T-cell (primary cell): ENCODE measurements around the gene DPEP2. TPM values are rescaled to one million over a fixed set of nuclear protein-coding genes. Genes with fewer than 3 reads are reported as not detected.

Experiments
- ATAC-seq, 4 experiments: fragments of 200-7000 bp in 3 of 4; fragments of 150-1000 bp in 1 of 4; cut with Tn5 transposase; replicated peaks in 1 of 4; 1 replicate in 3 of 4; 2 replicates in 1 of 4; pipeline ENCODE4 v1.10.0; 2021; ENCODE audit warnings: moderate library complexity in 3 of 4, mild to moderate bottlenecking in 2 of 4, moderate number of reproducible peaks in 1 of 4
- CTCF ChIA-PET, 2 donors: fragments of 300-600 bp; sonication (Branson Sonifier 250); formaldehyde crosslinking; loops; one replicate each; lab custom pipeline; 2022; ENCODE audit warnings: antibody characterized with exemption in 2 of 2; lab: Charles Lee
- POLR2A ChIA-PET, 2 donors: fragments of 300-600 bp; sonication (Branson Sonifier 250); formaldehyde crosslinking; loops; one replicate each; lab custom pipeline; 2022; ENCODE audit warnings: antibody characterized with exemption in 2 of 2; lab: Charles Lee
- DNase-seq, 35 experiments: peaks; one replicate each; pipeline versions ENCODE4 v3.0.0 to v3.0.0-alpha.2; 2013 to 2023
- H3K27ac ChIP-seq: one replicate; pipeline ENCODE4 v1.5.1; 2013; ENCODE audit warnings: low read length
- H3K27me3 ChIP-seq, 2 experiments: replicated peaks in 1 of 2; 1 replicate in 1 of 2; 2 replicates in 1 of 2; pipeline versions ENCODE4 v1.6.1 to v1.7.0; 2013; ENCODE audit warnings: low read length in 1 of 2, mixed read lengths in 1 of 2; ENCODE audit not compliant: control insufficient read depth in 2 of 2, insufficient read depth in 2 of 2; ENCODE audit errors: extremely low read depth in 1 of 2
- H3K36me3 ChIP-seq, 2 donors: 1 replicate in 1 of 2; 2 replicates in 1 of 2; pipeline versions ENCODE4 v1.6.1 to v1.7.0; 2013; ENCODE audit warnings: low read length in 1 of 2; ENCODE audit not compliant: control insufficient read depth in 2 of 2, insufficient read depth in 1 of 2; ENCODE audit errors: extremely low read depth in 1 of 2
- H3K4me1 ChIP-seq, 2 experiments: 1 replicate in 1 of 2; 2 replicates in 1 of 2; pipeline versions ENCODE4 v1.6.1 to v1.7.0; 2013; ENCODE audit warnings: low read length in 2 of 2, mixed read lengths in 1 of 2; ENCODE audit not compliant: insufficient read depth in 2 of 2, control insufficient read depth in 1 of 2; ENCODE audit errors: extremely low read depth in 1 of 2
- H3K4me3 ChIP-seq, 2 donors: 1 replicate in 1 of 2; 2 replicates in 1 of 2; pipeline versions ENCODE4 v1.5.1 to v1.7.0; 2013; ENCODE audit warnings: mild to moderate bottlenecking in 2 of 2, low read length in 1 of 2, moderate library complexity in 1 of 2; ENCODE audit not compliant: control insufficient read depth in 1 of 2; ENCODE audit errors: extremely low read depth in 1 of 2
- H3K9me3 ChIP-seq: 2 replicates; pipeline ENCODE4 v1.7.0; 2013
- H3K27ac Mint-ChIP-seq, 2 donors: one replicate each; pipeline ENCODE4 v1.8.0; 2020 to 2021; ENCODE audit warnings: mild to moderate bottlenecking in 2 of 2, mixed read lengths in 2 of 2
- H3K27me3 Mint-ChIP-seq, 2 donors: one replicate each; pipeline ENCODE4 v1.8.0; 2021 to 2022; ENCODE audit warnings: mixed read lengths in 2 of 2
- H3K36me3 Mint-ChIP-seq: one replicate; pipeline ENCODE4 v1.8.0; 2021; ENCODE audit warnings: mixed read lengths
- H3K4me1 Mint-ChIP-seq, 3 donors: one replicate each; pipeline ENCODE4 v1.8.0; 2020 to 2022; ENCODE audit warnings: mixed read lengths in 3 of 3, mild to moderate bottlenecking in 1 of 3
- H3K4me3 Mint-ChIP-seq, 3 donors: one replicate each; pipeline ENCODE4 v1.8.0; 2020 to 2022; ENCODE audit warnings: mild to moderate bottlenecking in 3 of 3, mixed read lengths in 3 of 3, moderate library complexity in 3 of 3
- H3K9me3 Mint-ChIP-seq, 3 donors: one replicate each; pipeline ENCODE4 v1.8.0; 2020 to 2022; ENCODE audit warnings: mixed read lengths in 3 of 3
- WGBS: methylation state at CpG from one replicate; pipeline ENCODE4 v1.1.5; 2013; ENCODE audit warnings: missing lambda C conversion rate; ENCODE audit not compliant: insufficient coverage; 5-methylcytosine and 5-hydroxymethylcytosine counted together
- total RNA-seq, 35 experiments: library from RNA in 6 of 35; stranded (reverse) in 6 of 35; fragments of 120-200 nt in 1 of 35; gene quantifications; one replicate each; pipeline versions ENCODE4 v1.2.1 to v1.2.4 and lab custom pipeline; 2013 to 2026

The DPEP2 gene
- total RNA-seq, 5 donors from 2014 or later (not counting 1 experiment from before 2014, with no cell fraction given), result 51.5 to 122 (median 100) TPM

- ChIA-PET CTCF (interaction anchor here in 1 of 2 donors (0.7 kb wide), 1 partner anchor 17 kb away, joined by 3 read pairs; no protein-coding TSS in a partner anchor), POLR2A (no interaction called here)
These were observed 41.7 kb downstream of the DPEP2 start for GRCh38 chr16:67957622-67958021.

GRCh38 chr16:67954421-67955196, 44.7 kb downstream of the DPEP2 start:
- ATAC-seq (no peak), DNase-seq (no peak)
- H3K9me3 Mint-ChIP-seq, result no peaks in the 10 kb centered on the region
- no peaks in the 10 kb centered on the region for H3K4me1 Mint-ChIP-seq
- ChIA-PET POLR2A (interaction anchor here in 1 of 2 donors (0.7 kb wide), 1 partner anchor 167 kb away, joined by 3 read pairs; no protein-coding TSS in a partner anchor), CTCF (interaction anchor here in 1 of 2 donors (0.6 kb wide), 1 partner anchor 833 kb away, joined by 5 read pairs; no protein-coding TSS in a partner anchor)
- H3K27ac ChIP-seq, result no peak overlapping the region
- no peak overlapping the region for H3K4me3 ChIP-seq
- H3K27me3 Mint-ChIP-seq, result no peaks in the 10 kb centered on the region
- no peak overlapping the region for H3K27ac Mint-ChIP-seq
- H3K4me3 Mint-ChIP-seq, result no peak overlapping the region
- H3K9me3 ChIP-seq, result no peaks in the 10 kb centered on the region
- WGBS, result 100% methylated on average over 8 of the region's 10 CpGs
- H3K36me3 Mint-ChIP-seq, result peaks cover 16% of the 10 kb centered on the region
- no peaks in the 10 kb centered on the region for H3K27me3 ChIP-seq
- peaks cover 21 to 32% of the 10 kb centered on the region in 2 donors for H3K36me3 ChIP-seq
- no peaks in the 10 kb centered on the region for H3K4me1 ChIP-seq

More at GRCh38 chr16:67957622-67958021, 41.7 kb downstream of the DPEP2 start:
- no peaks in the 10 kb centered on the region for H3K27me3 ChIP-seq
- DNase-seq, result no peak
- Mint-ChIP-seq H3K4me3 (no peak overlapping the region), H3K27ac (no peak overlapping the region), H3K4me1 (no peaks in the 10 kb centered on the region), H3K36me3 (peaks cover 20% of the 10 kb centered on the region), H3K27me3 (no peaks in the 10 kb centered on the region), H3K9me3 (no peaks in the 10 kb centered on the region)
- WGBS, result 100% methylated on average over 3 of the region's 9 CpGs
- H3K27ac ChIP-seq, result no peak overlapping the region
- H3K4me3 ChIP-seq, result no peak overlapping the region
- no peak for ATAC-seq
- no peaks in the 10 kb centered on the region for H3K9me3 ChIP-seq
- peaks cover 17 to 36% of the 10 kb centered on the region in 2 donors for H3K36me3 ChIP-seq
- no peaks in the 10 kb centered on the region for H3K4me1 ChIP-seq

GRCh38 chr16:67953641-67954375, 45.5 kb downstream of the DPEP2 start:
- no peaks in the 10 kb centered on the region for H3K9me3 ChIP-seq
- peaks cover 16% of the 10 kb centered on the region for H3K36me3 Mint-ChIP-seq
- H3K27ac ChIP-seq, result no peak overlapping the region
- WGBS, result no CpG with 5 or more reads among the region's 8 CpGs
- H3K4me3 Mint-ChIP-seq, result no peak overlapping the region
- ATAC-seq (no peak), DNase-seq (no peak)
- no peaks in the 10 kb centered on the region for H3K27me3 Mint-ChIP-seq
- no peak overlapping the region for H3K4me3 ChIP-seq
- H3K36me3 ChIP-seq, result peaks cover 18 to 25% of the 10 kb centered on the region in 2 donors
- CTCF ChIA-PET, result interaction anchor here in 1 of 2 donors (0.5 kb wide), 1 partner anchor 29 kb away, joined by 3 read pairs; no protein-coding TSS in a partner anchor
- POLR2A ChIA-PET, result interaction anchor here in 1 of 2 donors (0.7 kb wide), 1 partner anchor 166 kb away, joined by 3 read pairs; no protein-coding TSS in a partner anchor
- H3K27me3 ChIP-seq, result no peaks in the 10 kb centered on the region
- H3K9me3 Mint-ChIP-seq, result no peaks in the 10 kb centered on the region
- H3K27ac Mint-ChIP-seq, result no peak overlapping the region
- no peaks in the 10 kb centered on the region for H3K4me1 Mint-ChIP-seq
- no peaks in the 10 kb centered on the region for H3K4me1 ChIP-seq

GRCh38 chr16:67951485-67951884, 47.8 kb downstream of the DPEP2 start:
- no peaks in the 10 kb centered on the region for H3K27me3 ChIP-seq
- no peak for DNase-seq
- ChIA-PET POLR2A (no interaction called here), CTCF (no interaction called here)
- WGBS, result 97% methylated on average over 12 of the region's 12 CpGs
- no peaks in the 10 kb centered on the region for H3K9me3 Mint-ChIP-seq
- H3K4me3 Mint-ChIP-seq, result no peak overlapping the region
- no peak overlapping the region for H3K27ac ChIP-seq
- H3K36me3 Mint-ChIP-seq, result peaks cover 16% of the 10 kb centered on the region
- ATAC-seq, result no peak
- H3K27ac Mint-ChIP-seq, result no peak overlapping the region
- peaks cover 0 to 2% of the 10 kb centered on the region in 2 experiments for H3K4me1 ChIP-seq
- H3K36me3 ChIP-seq, result peaks cover 18 to 32% of the 10 kb centered on the region in 2 donors
- H3K9me3 ChIP-seq, result no peaks in the 10 kb centered on the region
- peaks cover 0 to 5% (median 0%) of the 10 kb centered on the region in 3 donors for H3K4me1 Mint-ChIP-seq
- H3K27me3 Mint-ChIP-seq, result no peaks in the 10 kb centered on the region
- H3K4me3 ChIP-seq, result no peak overlapping the region

- H3K36me3 Mint-ChIP-seq, result peaks cover 21% of the 10 kb centered on the region
- Histone ChIP-seq H3K4me1 (peaks cover 0 to 2% of the 10 kb centered on the region in 2 experiments), H3K27me3 (no peaks in the 10 kb centered on the region), H3K9me3 (no peaks in the 10 kb centered on the region), H3K36me3 (peaks cover 24 to 43% of the 10 kb centered on the region in 2 donors), H3K27ac (no peak overlapping the region), H3K4me3 (no peak overlapping the region)
- DNase-seq, result no peak
- peaks cover 0 to 5% (median 0%) of the 10 kb centered on the region in 3 donors for H3K4me1 Mint-ChIP-seq
- no peaks in the 10 kb centered on the region for H3K27me3 Mint-ChIP-seq
- 91% methylated on average over 9 of the region's 16 CpGs for WGBS
- H3K4me3 Mint-ChIP-seq, result no peak overlapping the region
- no peak overlapping the region for H3K27ac Mint-ChIP-seq
- ChIA-PET CTCF (no interaction called here), POLR2A (interaction anchor here in 1 of 2 donors (0.6 kb wide), 1 partner anchor 358 kb away, joined by 3 read pairs; no protein-coding TSS in a partner anchor)
- ATAC-seq, result no peak
- H3K9me3 Mint-ChIP-seq, result no peaks in the 10 kb centered on the region
These were observed 48.9 kb downstream of the DPEP2 start for GRCh38 chr16:67950335-67950843.

- H3K4me3 ChIP-seq, result no peak overlapping the region
- H3K4me3 Mint-ChIP-seq, result no peak overlapping the region
- peaks cover 0 to 5% (median 0%) of the 10 kb centered on the region in 3 donors for H3K4me1 Mint-ChIP-seq
- H3K27me3 ChIP-seq, result no peaks in the 10 kb centered on the region
- no peaks in the 10 kb centered on the region for H3K27me3 Mint-ChIP-seq
- WGBS, result 94% methylated on average over 9 of the region's 11 CpGs
- H3K36me3 ChIP-seq, result peaks cover 19 to 48% of the 10 kb centered on the region in 2 donors
- no peak overlapping the region for H3K27ac Mint-ChIP-seq
- DNase-seq (no peak), ATAC-seq (no peak)
- H3K4me1 ChIP-seq, result peaks cover 0 to 2% of the 10 kb centered on the region in 2 experiments
- no peaks in the 10 kb centered on the region for H3K9me3 Mint-ChIP-seq
- CTCF ChIA-PET, result interaction anchor here in 1 of 2 donors (0.7 kb wide), 1 partner anchor 28 kb away, joined by 3 read pairs; no protein-coding TSS in a partner anchor
- H3K27ac ChIP-seq, result no peak overlapping the region
- POLR2A ChIA-PET, result interaction anchor here in 1 of 2 donors (0.6 kb wide), 1 partner anchor 358 kb away, joined by 3 read pairs; no protein-coding TSS in a partner anchor
- H3K9me3 ChIP-seq, result no peaks in the 10 kb centered on the region
- H3K36me3 Mint-ChIP-seq, result peaks cover 24% of the 10 kb centered on the region
These were observed 49.6 kb downstream of the DPEP2 start for GRCh38 chr16:67949645-67950044.
